ENCODE data around the gene ADRB1.

GRCh38 chr10:114000457-114001010 lies 43.1 kb upstream of the ADRB1 start:
- TF ChIP-seq REST (IDR thresholded peaks at IDR 0.05; ENCODE audit: insufficient read depth in 1 of 2, low read depth in 2 of 2, low read length in 2 of 2) (no peak), TAF1 (IDR thresholded peaks at IDR 0.05; ENCODE audit: borderline replicate concordance, insufficient read depth, low read length) (no peak)

All from PFSK-1 (cell line).